LNCAP (cell line): Measurements from ENCODE around the gene PPP1R12B.

Experiments used
- TF ChIP-seq, protein P1 (sequence below): fragments of 450-650 bp; IDR thresholded peaks from 2 replicates; pipeline ENCODE4 v1.5.1; 2017; ENCODE audit warnings: mild to moderate bottlenecking

Gene PPP1R12B

GRCh38 chr1:202433155-202434043 lies 84.9 kb downstream of the PPP1R12B start:
- TF ChIP-seq, protein P1, sequence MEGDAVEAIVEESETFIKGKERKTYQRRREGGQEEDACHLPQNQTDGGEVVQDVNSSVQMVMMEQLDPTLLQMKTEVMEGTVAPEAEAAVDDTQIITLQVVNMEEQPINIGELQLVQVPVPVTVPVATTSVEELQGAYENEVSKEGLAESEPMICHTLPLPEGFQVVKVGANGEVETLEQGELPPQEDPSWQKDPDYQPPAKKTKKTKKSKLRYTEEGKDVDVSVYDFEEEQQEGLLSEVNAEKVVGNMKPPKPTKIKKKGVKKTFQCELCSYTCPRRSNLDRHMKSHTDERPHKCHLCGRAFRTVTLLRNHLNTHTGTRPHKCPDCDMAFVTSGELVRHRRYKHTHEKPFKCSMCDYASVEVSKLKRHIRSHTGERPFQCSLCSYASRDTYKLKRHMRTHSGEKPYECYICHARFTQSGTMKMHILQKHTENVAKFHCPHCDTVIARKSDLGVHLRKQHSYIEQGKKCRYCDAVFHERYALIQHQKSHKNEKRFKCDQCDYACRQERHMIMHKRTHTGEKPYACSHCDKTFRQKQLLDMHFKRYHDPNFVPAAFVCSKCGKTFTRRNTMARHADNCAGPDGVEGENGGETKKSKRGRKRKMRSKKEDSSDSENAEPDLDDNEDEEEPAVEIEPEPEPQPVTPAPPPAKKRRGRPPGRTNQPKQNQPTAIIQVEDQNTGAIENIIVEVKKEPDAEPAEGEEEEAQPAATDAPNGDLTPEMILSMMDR, result no peak

- TF ChIP-seq, protein P1, result no peak
Measured at GRCh38 chr1:202434059-202434458, 85.6 kb downstream of the PPP1R12B start.

GRCh38 chr1:202438393-202439174 lies 90.1 kb downstream of the PPP1R12B start:
- TF ChIP-seq, protein P1, result no peak

DNA sequence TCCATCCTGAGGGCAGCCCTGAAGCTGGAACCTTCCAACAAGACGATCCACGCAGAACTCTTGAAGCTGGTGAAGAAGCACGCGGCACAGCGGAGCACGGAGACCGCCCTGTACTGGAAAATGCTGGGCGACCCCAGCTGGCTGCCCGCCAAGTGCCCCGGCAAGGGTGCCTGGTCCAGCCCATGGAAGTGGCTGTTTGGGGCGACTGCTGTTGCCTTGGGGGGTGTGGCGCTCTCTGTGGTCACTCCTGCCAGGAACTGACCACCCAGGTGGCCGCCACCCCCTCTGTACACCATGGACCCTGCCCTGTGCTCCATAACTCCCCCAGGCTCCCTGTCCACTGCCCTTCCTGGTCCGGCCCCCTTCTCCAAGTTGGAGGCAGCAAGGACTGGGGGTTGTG lies 90.8 kb downstream of the PPP1R12B start:
- TF ChIP-seq, protein P1, result no peak

- TF ChIP-seq, protein P1, result no peak
Measured at GRCh38 chr1:202452508-202452907, 104.0 kb downstream of the PPP1R12B start.

- TF ChIP-seq, protein P1, result no peak
Measured at GRCh38 chr1:202462342-202463076, 114.0 kb downstream of the PPP1R12B start.

DNA sequence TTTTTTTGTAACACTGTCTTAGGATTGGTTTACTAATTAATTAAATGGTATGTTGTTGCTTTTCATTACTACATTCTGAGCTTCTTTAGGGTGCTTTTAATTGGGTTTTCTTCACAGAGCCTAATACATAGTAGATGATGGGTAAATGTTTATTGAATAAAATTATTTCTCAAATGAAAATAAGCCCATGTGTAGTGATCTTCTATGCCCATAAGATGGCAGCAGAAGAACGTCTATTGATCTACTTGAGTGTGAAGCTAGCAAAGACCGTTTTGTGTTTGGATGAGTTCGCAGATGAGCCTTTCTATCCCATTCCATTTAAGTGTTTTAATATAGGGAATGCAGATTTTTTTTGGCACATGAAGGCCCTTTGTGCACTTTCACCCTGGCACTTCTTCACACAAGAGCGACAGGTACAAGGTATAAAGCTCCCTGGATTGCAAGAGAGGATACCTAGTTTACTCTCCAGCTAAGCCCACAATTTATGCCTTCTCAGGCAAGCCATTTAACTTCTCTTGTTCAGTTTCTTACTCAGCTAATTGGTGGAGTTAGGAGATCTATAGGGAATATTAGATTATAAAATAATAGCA lies 115.7 kb downstream of the PPP1R12B start:
- TF ChIP-seq, protein P1, result peak; percentile 77
